ENCODE results near the gene TSPO2. TPM values are rescaled to one million over a fixed set of nuclear protein-coding genes. Genes with fewer than 3 reads are reported as not detected.

TSPO2 gene
- total RNA-seq, 1 experiment from 2014 or later: not detected

DNA sequence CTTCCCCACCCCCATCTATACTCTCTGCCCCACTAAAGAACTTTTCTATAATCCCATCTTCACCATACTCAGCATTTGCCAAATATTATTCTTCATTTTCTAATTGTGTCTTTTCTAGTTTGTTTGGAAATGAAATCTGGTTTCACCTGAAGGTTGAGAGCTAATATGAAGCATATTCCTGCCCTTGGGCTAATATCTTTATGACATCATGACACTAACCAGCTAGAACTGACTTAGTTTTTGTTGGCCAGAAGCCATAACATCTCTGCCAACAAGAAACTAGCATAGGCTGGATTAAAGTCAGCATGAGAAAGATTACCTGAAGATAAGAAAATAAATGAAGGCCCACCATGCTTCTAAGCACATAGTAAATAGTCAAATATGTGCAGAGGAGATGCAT, 20.0 kb upstream of the TSPO2 start:
- no peaks in the 10 kb centered on the region for H3K27me3 ChIP-seq (ENCODE audit: insufficient read depth, low read depth)
- no peaks in the 10 kb centered on the region for H3F3A ChIP-seq (ENCODE audit: insufficient read depth, low read depth)
- H3K4me1 ChIP-seq (replicated peaks; ENCODE audit: insufficient read depth): peaks cover 12% of the 10 kb centered on the region; the same call in 1 of the 2 replicates
- no peaks in the 10 kb centered on the region for H3K79me2 ChIP-seq (ENCODE audit: low read depth)
- no peaks in the 10 kb centered on the region for H4K20me1 ChIP-seq (ENCODE audit: insufficient read depth)
- no TSS peak for BruUV-seq (replicated peaks)
- peak overlapping the region; percentile 2; the same call in 1 of the 2 replicates for H3K4me2 ChIP-seq
- POLR2A ChIA-PET (ENCODE audit: unreplicated experiment): interaction anchor here (0.7 kb wide), 1 partner anchor 100 kb away, joined by 3 read pairs; no protein-coding TSS in a partner anchor
- no peaks in the 10 kb centered on the region for H3K36me3 ChIP-seq (ENCODE audit: low read depth)
- H3K9me3 ChIP-seq (ENCODE audit: insufficient read depth, low read depth): no peaks in the 10 kb centered on the region
- TF ChIP-seq, protein P1, sequence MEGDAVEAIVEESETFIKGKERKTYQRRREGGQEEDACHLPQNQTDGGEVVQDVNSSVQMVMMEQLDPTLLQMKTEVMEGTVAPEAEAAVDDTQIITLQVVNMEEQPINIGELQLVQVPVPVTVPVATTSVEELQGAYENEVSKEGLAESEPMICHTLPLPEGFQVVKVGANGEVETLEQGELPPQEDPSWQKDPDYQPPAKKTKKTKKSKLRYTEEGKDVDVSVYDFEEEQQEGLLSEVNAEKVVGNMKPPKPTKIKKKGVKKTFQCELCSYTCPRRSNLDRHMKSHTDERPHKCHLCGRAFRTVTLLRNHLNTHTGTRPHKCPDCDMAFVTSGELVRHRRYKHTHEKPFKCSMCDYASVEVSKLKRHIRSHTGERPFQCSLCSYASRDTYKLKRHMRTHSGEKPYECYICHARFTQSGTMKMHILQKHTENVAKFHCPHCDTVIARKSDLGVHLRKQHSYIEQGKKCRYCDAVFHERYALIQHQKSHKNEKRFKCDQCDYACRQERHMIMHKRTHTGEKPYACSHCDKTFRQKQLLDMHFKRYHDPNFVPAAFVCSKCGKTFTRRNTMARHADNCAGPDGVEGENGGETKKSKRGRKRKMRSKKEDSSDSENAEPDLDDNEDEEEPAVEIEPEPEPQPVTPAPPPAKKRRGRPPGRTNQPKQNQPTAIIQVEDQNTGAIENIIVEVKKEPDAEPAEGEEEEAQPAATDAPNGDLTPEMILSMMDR (conservative IDR thresholded peaks at IDR 0.05): no peak
- no peak for TF ChIP-seq EZH2 (IDR thresholded peaks at IDR 0.05; ENCODE audit: low read depth)
- H3K9me2 ChIP-seq (ENCODE audit: insufficient read depth): no peaks in the 10 kb centered on the region
- no peak overlapping the region for H2AFZ ChIP-seq
- CTCF ChIA-PET: interaction anchor here (0.6 to 0.7 kb wide), 2 partner anchors 66 to 152 kb away, joined by 3 to 4 read pairs; no protein-coding TSS in a partner anchor
- H3K4me3 ChIP-seq: no peak overlapping the region
- peak in 1 of 2 experiments; percentile 37 for DNase-seq
- H3K27ac ChIP-seq: no peak overlapping the region
- intact Hi-C loops (cut with micrococcal nuclease; ENCODE audit: unreplicated experiment): loop anchor here (1.0 to 5.0 kb wide), 2 partner anchors 127 to 470 kb away; no protein-coding TSS in a partner anchor

DNA sequence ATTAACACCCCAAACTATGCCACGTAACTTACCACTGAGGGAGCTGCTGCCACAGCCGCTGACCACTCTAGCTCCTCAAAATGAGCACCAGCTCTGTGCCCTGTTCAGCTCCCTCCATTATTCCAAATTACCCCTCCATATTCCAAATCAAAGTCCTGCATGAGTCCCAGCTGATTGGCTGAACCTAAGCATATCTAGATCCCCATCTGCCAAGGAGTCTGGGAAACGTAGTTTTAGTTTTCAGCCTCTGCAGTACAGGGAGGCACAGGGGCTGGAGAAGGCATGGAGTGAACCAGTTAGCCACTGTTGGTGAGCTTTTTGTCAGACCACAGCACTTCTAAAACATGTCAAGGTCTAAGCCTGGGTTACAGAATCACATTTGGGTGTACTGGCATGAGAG, 19.2 kb upstream of the TSPO2 start:
- no peak for DNase-seq
- Histone ChIP-seq H3K9me2 (ENCODE audit: insufficient read depth) (no peaks in the 10 kb centered on the region), H3K79me2 (ENCODE audit: low read depth) (no peaks in the 10 kb centered on the region), H3K27ac (no peak overlapping the region), H3K4me3 (no peak overlapping the region), H3K36me3 (ENCODE audit: low read depth) (no peaks in the 10 kb centered on the region), H3F3A (ENCODE audit: insufficient read depth, low read depth) (no peaks in the 10 kb centered on the region), H3K4me1 (replicated peaks; ENCODE audit: insufficient read depth) (peaks cover 12% of the 10 kb centered on the region; the same call in 1 of the 2 replicates), H3K27me3 (ENCODE audit: insufficient read depth, low read depth) (no peaks in the 10 kb centered on the region), H3K4me2 (no peak overlapping the region), H3K9me3 (ENCODE audit: insufficient read depth, low read depth) (no peaks in the 10 kb centered on the region), H2AFZ (no peak overlapping the region), H4K20me1 (ENCODE audit: insufficient read depth) (no peaks in the 10 kb centered on the region)
- ChIA-PET CTCF (interaction anchor here (0.6 kb wide), 1 partner anchor 67 kb away, joined by 3 read pairs; no protein-coding TSS in a partner anchor), POLR2A (ENCODE audit: unreplicated experiment) (no interaction called here)
- TF ChIP-seq, protein P1 (conservative IDR thresholded peaks at IDR 0.05): no peak
- TF ChIP-seq EZH2 (IDR thresholded peaks at IDR 0.05; ENCODE audit: low read depth): no peak
- intact Hi-C loops (cut with micrococcal nuclease; ENCODE audit: unreplicated experiment): loop anchor here (5.0 kb wide), 1 partner anchor 471 kb away; no protein-coding TSS in a partner anchor
- no TSS peak for BruUV-seq (replicated peaks)

- H3K36me3 ChIP-seq (ENCODE audit: low read depth): no peaks in the 10 kb centered on the region
- H3K79me2 ChIP-seq (ENCODE audit: low read depth): no peaks in the 10 kb centered on the region
- no peaks in the 10 kb centered on the region for H3F3A ChIP-seq (ENCODE audit: insufficient read depth, low read depth)
- no peak overlapping the region for H2AFZ ChIP-seq
- POLR2A ChIA-PET (ENCODE audit: unreplicated experiment): no interaction called here
- H3K4me3 ChIP-seq: no peak overlapping the region
- BruUV-seq (replicated peaks): no TSS peak
- peaks cover 12% of the 10 kb centered on the region; the same call in 1 of the 2 replicates for H3K4me1 ChIP-seq (replicated peaks; ENCODE audit: insufficient read depth)
- intact Hi-C loops (cut with micrococcal nuclease; ENCODE audit: unreplicated experiment): loop anchor here (5.0 kb wide), 1 partner anchor 41 kb away; no protein-coding TSS in a partner anchor
- CTCF ChIA-PET: no interaction called here
- no peak overlapping the region for H3K4me2 ChIP-seq
- no peaks in the 10 kb centered on the region for H3K9me2 ChIP-seq (ENCODE audit: insufficient read depth)
- no peak overlapping the region for H3K27ac ChIP-seq
- H3K9me3 ChIP-seq (ENCODE audit: insufficient read depth, low read depth): no peaks in the 10 kb centered on the region
- DNase-seq: no peak
- no peaks in the 10 kb centered on the region for H4K20me1 ChIP-seq (ENCODE audit: insufficient read depth)
- H3K27me3 ChIP-seq (ENCODE audit: insufficient read depth, low read depth): no peaks in the 10 kb centered on the region; the same call in 1 of the 2 replicates
- TF ChIP-seq, protein P1 (conservative IDR thresholded peaks at IDR 0.05): no peak
- TF ChIP-seq EZH2 (IDR thresholded peaks at IDR 0.05; ENCODE audit: low read depth): no peak
These were observed 16.2 kb upstream of the TSPO2 start for GRCh38 chr6:41025966-41026530.

Data from PC-9 (cell line).